HG02840 (cell line): ENCODE results near the gene PSORS1C1.

Source experiments
- ATAC-seq: cut with Tn5 transposase; IDR thresholded peaks from one replicate; pipeline ENCODE4 v1.9.1; 2021; ENCODE audit warnings: mild to moderate bottlenecking, moderate library complexity, moderate number of reproducible peaks; ENCODE audit not compliant: unreplicated experiment, low FRiP score

Gene PSORS1C1

GRCh38 chr6:31125162-31125561 is 10.6 kb downstream of the PSORS1C1 start:
- ATAC-seq: no peak

GRCh38 chr6:31125586-31126363 is 11.2 kb downstream of the PSORS1C1 start:
- ATAC-seq: no peak

- ATAC-seq: no peak
These were observed 12.0 kb downstream of the PSORS1C1 start for GRCh38 chr6:31126396-31127175.

- ATAC-seq: no peak
These were observed 13.6 kb downstream of the PSORS1C1 start for GRCh38 chr6:31128093-31128676.

GRCh38 chr6:31129130-31129529 is 14.5 kb downstream of the PSORS1C1 start:
- ATAC-seq: no peak

GRCh38 chr6:31130751-31131150 is 16.2 kb downstream of the PSORS1C1 start:
- ATAC-seq: no peak

- no peak for ATAC-seq
These were observed 17.0 kb downstream of the PSORS1C1 start for GRCh38 chr6:31131595-31131994.

GRCh38 chr6:31132806-31133205 is 18.2 kb downstream of the PSORS1C1 start:
- ATAC-seq: no peak

GRCh38 chr6:31135710-31136109 is 21.1 kb downstream of the PSORS1C1 start:
- no peak for ATAC-seq

GRCh38 chr6:31138982-31139381 is 24.4 kb downstream of the PSORS1C1 start, which contains the start of gene PSORS1C2:
PSORS1C2 (minus strand) TSS chr6:31139066; CDS start chr6:31139026, 40 bp downstream.
- no peak for ATAC-seq

GRCh38 chr6:31139599-31139998 is 25.0 kb downstream of the PSORS1C1 start:
- no peak for ATAC-seq

- ATAC-seq: no peak
These were observed 26.0 kb downstream of the PSORS1C1 start for GRCh38 chr6:31140643-31141042.

- ATAC-seq: no peak
These were observed 27.8 kb downstream of the PSORS1C1 start for GRCh38 chr6:31142361-31142761.

GRCh38 chr6:31143148-31143547 is 28.5 kb downstream of the PSORS1C1 start:
- no peak for ATAC-seq

- no peak for ATAC-seq
These were observed 29.8 kb downstream of the PSORS1C1 start for GRCh38 chr6:31144296-31144969.

- ATAC-seq: no peak
These were observed 30.4 kb downstream of the PSORS1C1 start for GRCh38 chr6:31144970-31145340.

- no peak for ATAC-seq
These were observed 30.8 kb downstream of the PSORS1C1 start for GRCh38 chr6:31145386-31145785.

- no peak for ATAC-seq
These were observed 35.3 kb downstream of the PSORS1C1 start for GRCh38 chr6:31149827-31150447.

GRCh38 chr6:31152781-31153180 is 38.2 kb downstream of the PSORS1C1 start:
- ATAC-seq: no peak

GRCh38 chr6:31154436-31154835 is 39.8 kb downstream of the PSORS1C1 start:
- ATAC-seq: no peak
